ENCODE measurements around the gene MACROH2A1. TPM values are rescaled to one million over a fixed set of nuclear protein-coding genes. Genes with fewer than 3 reads are reported as not detected.

MACROH2A1 gene
- total and polyA plus RNA-seq, 2 donors from 2014 or later: 99.4 to 144 TPM

- peaks cover 2% of the 10 kb centered on the region for H3K27me3 ChIP-seq (ENCODE audit: control insufficient read depth, insufficient read depth, low read length)
- H3K4me3 ChIP-seq (ENCODE audit: low read length in 3 of 3): no peak overlapping the region
- DNase-seq (peak in 4 of 5 donors; percentile 57 to 71 (median 68)), FAIRE-seq (no peak)
- TF ChIP-seq, protein P1, sequence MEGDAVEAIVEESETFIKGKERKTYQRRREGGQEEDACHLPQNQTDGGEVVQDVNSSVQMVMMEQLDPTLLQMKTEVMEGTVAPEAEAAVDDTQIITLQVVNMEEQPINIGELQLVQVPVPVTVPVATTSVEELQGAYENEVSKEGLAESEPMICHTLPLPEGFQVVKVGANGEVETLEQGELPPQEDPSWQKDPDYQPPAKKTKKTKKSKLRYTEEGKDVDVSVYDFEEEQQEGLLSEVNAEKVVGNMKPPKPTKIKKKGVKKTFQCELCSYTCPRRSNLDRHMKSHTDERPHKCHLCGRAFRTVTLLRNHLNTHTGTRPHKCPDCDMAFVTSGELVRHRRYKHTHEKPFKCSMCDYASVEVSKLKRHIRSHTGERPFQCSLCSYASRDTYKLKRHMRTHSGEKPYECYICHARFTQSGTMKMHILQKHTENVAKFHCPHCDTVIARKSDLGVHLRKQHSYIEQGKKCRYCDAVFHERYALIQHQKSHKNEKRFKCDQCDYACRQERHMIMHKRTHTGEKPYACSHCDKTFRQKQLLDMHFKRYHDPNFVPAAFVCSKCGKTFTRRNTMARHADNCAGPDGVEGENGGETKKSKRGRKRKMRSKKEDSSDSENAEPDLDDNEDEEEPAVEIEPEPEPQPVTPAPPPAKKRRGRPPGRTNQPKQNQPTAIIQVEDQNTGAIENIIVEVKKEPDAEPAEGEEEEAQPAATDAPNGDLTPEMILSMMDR (IDR thresholded peaks at IDR 0.05; ENCODE audit: borderline replicate concordance, extremely low read depth, insufficient read depth): no peak
- no peaks in the 10 kb centered on the region for H3K36me3 ChIP-seq (ENCODE audit: control insufficient read depth in 2 of 3, insufficient read depth in 3 of 3, low read length in 3 of 3)
- H3K9me3 ChIP-seq (ENCODE audit: control insufficient read depth in 2 of 3, insufficient read depth in 1 of 3, low read length in 3 of 3): no peaks in the 10 kb centered on the region
- H3K27ac ChIP-seq (ENCODE audit: low read depth in 2 of 2, low read length in 2 of 2): no peak overlapping the region
- intact Hi-C loops (cut with DNase I): no loop called here
- no peak overlapping the region for H3K9ac ChIP-seq (ENCODE audit: low read length in 3 of 3)
- peaks cover 0 to 4% (median 0%) of the 10 kb centered on the region in 3 donors for H3K4me1 ChIP-seq (ENCODE audit: control insufficient read depth in 2 of 3, insufficient read depth in 2 of 3, low read depth in 1 of 3, low read length in 3 of 3)
These were observed 68.9 kb downstream of the MACROH2A1 start for GRCh38 chr5:135329913-135330797.

DNA sequence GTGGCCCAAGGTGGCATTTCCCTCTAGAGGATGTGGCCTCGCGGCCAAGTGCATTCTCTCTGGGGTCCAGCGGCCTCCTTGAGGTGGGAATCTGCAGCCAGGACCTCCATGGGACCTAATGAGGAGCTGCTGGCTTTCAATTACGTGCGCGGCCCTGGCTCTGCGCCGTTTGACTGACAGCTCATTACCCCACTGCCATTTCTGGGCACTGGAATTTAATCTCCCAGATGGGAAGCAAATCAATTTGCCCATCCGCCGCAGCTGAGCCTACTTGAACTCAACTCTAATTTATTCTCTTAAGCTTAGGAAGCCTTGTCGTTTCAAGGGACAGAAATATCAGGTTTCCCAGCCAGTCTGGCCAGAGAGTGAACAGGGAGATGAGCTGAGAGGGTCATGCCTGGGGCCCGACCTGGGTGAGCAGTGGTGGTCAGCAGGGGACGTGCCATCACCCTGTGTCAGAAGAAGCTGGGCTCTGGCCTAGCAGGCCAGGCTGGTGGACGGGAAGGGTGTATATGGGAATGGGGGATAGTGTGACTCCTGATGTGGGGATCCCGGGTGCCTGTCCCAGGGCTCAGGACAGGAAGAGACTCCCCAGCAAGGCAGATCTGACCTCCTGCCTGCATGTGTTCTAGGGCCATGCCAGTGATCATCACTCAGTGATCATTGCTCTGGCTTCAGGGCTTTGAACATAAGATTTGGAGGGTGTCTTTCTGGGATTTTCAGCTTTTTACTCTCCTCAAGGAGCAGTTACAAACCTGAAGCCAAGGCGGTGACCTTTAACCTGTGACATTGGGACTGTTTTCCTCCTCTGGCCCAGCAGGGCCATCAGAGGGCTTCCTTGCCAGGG is 69.7 kb downstream of the MACROH2A1 start:
- Histone ChIP-seq H3K27me3 (ENCODE audit: control insufficient read depth, insufficient read depth, low read length) (peaks cover 2% of the 10 kb centered on the region), H3K27ac (ENCODE audit: low read depth in 2 of 2, low read length in 2 of 2) (no peak overlapping the region), H3K9me3 (ENCODE audit: control insufficient read depth in 2 of 3, insufficient read depth in 1 of 3, low read length in 3 of 3) (no peaks in the 10 kb centered on the region), H3K36me3 (ENCODE audit: control insufficient read depth in 2 of 3, insufficient read depth in 3 of 3, low read length in 3 of 3) (no peaks in the 10 kb centered on the region), H3K9ac (ENCODE audit: low read length in 3 of 3) (no peak overlapping the region), H3K4me3 (ENCODE audit: low read length in 3 of 3) (no peak overlapping the region), H3K4me1 (ENCODE audit: control insufficient read depth in 2 of 3, insufficient read depth in 2 of 3, low read depth in 1 of 3, low read length in 3 of 3) (peaks cover 0 to 4% (median 0%) of the 10 kb centered on the region in 3 donors)
- DNase-seq (peak in 4 of 5 donors; percentile 69 to 75 (median 72)), FAIRE-seq (no peak)
- intact Hi-C loops (cut with DNase I): no loop called here
- TF ChIP-seq, protein P1 (IDR thresholded peaks at IDR 0.05; ENCODE audit: borderline replicate concordance, extremely low read depth, insufficient read depth): no peak

DNA sequence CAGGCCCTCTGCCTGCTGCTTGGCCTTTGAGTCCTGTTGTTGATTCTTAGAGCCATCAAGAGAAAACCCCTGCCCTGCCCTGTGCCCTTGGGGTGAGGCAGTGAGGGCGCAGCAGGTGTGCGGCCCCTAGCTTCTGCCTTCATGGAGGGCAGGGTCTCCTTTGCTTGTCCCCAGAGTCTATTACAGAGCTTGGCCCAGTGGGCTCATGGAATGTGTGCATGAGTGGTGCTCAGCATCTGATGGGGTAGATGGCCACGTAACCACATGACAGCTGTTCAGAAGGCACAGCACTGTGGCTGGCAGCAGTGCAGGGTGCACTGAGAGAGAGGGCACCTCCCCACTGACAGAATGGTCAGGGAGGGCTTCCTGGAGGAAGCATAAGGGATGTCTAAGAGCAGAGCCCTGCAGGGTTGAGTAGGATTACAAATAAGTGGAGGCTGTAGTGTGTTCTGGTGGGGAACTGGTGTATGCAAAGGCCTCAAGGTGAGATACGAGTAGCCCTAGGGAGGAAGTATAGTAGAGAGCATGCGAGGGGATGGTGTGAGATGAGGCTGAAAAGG is 70.8 kb downstream of the MACROH2A1 start:
- Histone ChIP-seq H3K27me3 (ENCODE audit: control insufficient read depth, insufficient read depth, low read length) (peaks cover 2% of the 10 kb centered on the region), H3K9me3 (ENCODE audit: control insufficient read depth in 2 of 3, insufficient read depth in 1 of 3, low read length in 3 of 3) (no peaks in the 10 kb centered on the region), H3K4me1 (ENCODE audit: control insufficient read depth in 2 of 3, insufficient read depth in 2 of 3, low read depth in 1 of 3, low read length in 3 of 3) (peaks cover 0 to 4% (median 0%) of the 10 kb centered on the region in 3 donors), H3K9ac (ENCODE audit: low read length in 3 of 3) (no peak overlapping the region), H3K36me3 (ENCODE audit: control insufficient read depth in 2 of 3, insufficient read depth in 3 of 3, low read length in 3 of 3) (no peaks in the 10 kb centered on the region), H3K4me3 (ENCODE audit: low read length in 3 of 3) (no peak overlapping the region), H3K27ac (ENCODE audit: low read depth in 2 of 2, low read length in 2 of 2) (no peak overlapping the region)
- FAIRE-seq: no peak
- TF ChIP-seq, protein P1 (IDR thresholded peaks at IDR 0.05; ENCODE audit: borderline replicate concordance, extremely low read depth, insufficient read depth): no peak
- DNase-seq: no peak
- intact Hi-C loops (cut with DNase I): no loop called here
